GM21447 (cell line): ENCODE data around the gene ATXN10.
"Not testable (repeated sequence)": the region's sequence is repeated elsewhere in the genome, so short reads cannot be mapped to it uniquely, and the experiment has no call there.

Experiments used
- ATAC-seq: cut with Tn5 transposase; IDR thresholded peaks from one replicate; pipeline ENCODE4 v1.9.1; 2021; ENCODE audit not compliant: unreplicated experiment

ATXN10 gene

GRCh38 chr22:45676024-45676423 lies 4.4 kb downstream of the ATXN10 start:
- no peak for ATAC-seq

- no peak for ATAC-seq
Observed at GRCh38 chr22:45677063-45677462, 5.4 kb downstream of the ATXN10 start.

GRCh38 chr22:45678961-45679912 lies 7.6 kb downstream of the ATXN10 start:
- no peak for ATAC-seq

GRCh38 chr22:45680932-45681700 lies 9.5 kb downstream of the ATXN10 start:
- ATAC-seq, result no peak

GRCh38 chr22:45682064-45682463 lies 10.4 kb downstream of the ATXN10 start:
- ATAC-seq, result no peak

DNA sequence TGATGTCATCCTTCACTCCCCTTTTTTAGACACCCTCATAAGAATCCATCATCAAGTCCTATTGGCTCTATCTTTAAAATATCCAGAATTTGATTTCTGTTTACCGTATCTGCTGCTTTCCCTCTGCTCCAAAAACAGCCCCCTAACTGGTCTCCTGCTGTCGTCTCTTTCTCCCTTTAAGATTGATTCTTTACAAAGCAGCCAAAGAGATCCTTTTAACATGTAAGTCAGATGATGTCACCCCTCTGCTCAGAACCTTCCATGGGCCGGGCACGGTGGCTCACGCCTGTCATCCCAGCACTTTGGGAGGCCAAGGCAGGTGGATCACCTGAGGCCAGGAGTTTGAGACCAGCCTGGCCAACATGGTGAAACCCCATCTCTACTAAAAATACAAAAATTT lies 11.1 kb downstream of the ATXN10 start:
- not testable (repeated sequence) for ATAC-seq

DNA sequence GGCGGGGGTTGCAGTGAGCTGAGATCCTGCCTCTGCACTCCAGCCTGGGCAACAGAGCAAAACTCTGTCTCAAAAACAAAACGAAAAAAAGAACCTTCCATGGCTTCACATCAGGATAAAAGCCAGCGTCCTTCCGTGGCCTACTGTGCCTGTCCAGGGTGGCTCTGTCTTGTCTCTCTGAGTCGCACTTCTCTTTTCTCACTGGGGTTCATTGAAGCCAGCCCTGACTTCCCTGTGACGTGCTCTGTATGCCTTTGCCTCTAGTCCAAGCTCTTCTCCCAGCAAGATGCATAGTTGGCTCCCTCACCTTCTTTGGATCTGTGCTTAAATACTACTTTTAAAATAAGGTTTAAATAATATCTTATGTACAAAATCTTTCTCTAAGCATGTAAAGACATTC lies 11.6 kb downstream of the ATXN10 start:
- no peak for ATAC-seq

DNA sequence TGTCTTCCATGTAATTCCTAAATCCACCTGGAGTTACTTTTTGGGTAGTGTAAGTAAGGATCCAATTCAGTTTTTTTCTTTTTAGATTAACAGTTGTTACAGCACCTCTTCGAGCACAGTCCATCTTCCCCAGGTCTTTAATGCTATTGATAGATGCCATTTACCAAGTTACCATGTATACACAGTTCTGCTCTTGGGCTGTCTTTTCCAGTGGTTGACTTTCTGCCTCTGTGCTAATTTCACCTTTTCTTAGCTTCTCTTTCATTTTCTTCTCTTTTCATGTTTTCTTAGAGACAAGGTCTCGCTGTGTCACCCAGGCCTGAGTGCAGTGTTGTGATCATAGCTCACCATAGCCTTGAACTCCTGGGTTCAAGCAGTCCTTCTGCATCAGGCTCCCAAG lies 12.0 kb downstream of the ATXN10 start:
- ATAC-seq, result no peak

- ATAC-seq, result no peak
Observed at GRCh38 chr22:45684169-45684568, 12.5 kb downstream of the ATXN10 start.

DNA sequence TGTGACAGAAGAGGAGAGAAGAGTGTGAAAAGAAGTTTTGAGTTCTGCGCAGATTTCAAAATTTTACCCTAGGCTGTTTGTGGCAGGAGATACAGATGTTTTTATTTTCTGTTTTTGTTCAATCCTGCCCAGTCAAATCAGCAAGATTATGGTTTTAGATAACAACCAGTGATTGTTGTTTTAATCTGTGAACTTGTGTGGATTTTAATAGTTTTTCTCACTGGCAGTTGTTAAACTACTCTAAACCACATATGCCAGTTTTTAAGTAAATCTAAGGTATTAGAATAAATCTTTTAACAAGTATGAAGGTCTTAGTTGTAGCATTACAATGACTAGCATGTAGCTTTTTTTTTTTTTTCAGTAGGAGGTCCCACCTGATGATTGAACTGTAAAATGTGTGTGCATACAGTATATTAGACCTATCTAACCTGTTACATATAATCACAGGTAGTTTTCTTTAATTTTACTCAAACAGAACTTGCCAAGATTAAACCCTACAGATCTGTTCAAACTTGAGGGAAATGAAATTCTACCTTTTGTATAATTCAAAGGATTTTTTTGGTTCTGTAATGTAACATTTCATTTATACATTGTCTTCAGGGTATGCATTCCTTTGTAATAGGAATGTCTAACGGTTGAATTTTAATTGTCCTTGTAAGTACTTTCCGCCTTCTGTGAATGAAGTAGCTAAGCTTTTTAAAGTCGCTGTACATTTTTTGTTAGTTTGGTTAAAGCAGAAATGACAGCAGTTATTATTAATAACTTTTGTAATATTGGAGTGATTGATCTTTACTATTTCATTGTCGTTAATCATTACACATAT lies 13.3 kb downstream of the ATXN10 start:
- no peak for ATAC-seq

- ATAC-seq, result no peak
Observed at GRCh38 chr22:45686004-45686403, 14.4 kb downstream of the ATXN10 start.

DNA sequence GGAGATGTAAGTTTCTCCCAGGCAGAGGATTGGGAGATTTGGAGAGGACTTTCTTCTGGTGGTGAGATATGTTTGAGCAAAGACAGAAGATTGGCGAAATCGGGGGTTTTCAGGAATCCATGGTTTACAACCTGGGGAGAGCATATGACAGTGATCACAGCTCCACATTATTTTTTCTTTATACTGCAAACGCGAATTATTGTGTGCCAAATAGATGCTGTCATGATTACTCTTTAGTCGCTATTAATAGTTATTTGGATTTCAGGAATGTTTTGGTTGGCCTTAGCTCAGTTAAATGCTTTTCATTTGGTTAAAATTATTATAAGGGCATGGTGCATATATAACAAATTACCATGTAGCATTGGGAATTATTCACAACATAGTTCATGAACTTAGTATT lies 15.2 kb downstream of the ATXN10 start:
- ATAC-seq, result no peak

DNA sequence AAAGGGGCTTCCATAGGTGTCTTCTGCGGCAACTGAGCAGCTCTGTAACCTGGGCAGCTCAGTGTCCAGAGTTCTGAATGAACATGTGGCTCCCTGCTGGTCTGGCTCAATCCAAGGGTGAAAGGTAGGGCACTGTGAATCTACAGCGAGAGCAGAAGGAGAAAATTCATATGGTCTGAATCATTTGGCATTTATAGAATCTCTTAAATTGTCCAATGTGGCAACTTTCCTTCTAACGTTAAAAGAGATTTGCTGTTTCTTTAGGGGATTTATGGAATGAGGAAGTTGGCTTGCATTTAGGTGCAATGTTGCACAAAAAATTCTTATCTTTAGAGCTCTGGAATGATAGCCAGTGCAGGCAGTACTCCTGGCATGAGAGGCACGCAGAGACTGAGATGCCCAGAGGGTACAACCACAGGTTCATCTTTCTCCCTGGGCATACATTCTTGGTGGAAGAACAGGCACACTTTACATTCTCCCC lies 17.0 kb downstream of the ATXN10 start:
- ATAC-seq, result no peak

GRCh38 chr22:45689211-45689610 lies 17.6 kb downstream of the ATXN10 start:
- no peak for ATAC-seq

DNA sequence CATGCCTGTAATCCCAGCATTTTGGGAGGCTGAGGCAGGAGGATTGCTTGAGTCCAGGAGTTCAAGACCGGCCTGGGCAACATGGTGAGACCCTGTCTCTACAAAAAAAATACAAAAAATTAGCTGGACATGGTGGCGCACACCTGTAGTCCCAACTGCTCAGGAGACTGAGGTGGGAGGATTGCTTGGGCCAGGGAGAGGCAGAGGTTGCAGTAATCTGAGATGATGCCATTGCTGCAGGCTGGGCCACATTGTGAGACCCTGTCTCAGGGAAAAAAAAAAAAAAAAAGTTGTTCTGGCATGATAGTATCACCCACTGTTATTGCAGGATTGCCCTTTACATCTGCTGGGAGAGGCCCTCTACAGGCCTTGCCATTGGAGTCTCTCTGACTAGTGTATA lies 18.4 kb downstream of the ATXN10 start:
- ATAC-seq, result no peak

- no peak for ATAC-seq
Observed at GRCh38 chr22:45692549-45692948, 20.9 kb downstream of the ATXN10 start.

DNA sequence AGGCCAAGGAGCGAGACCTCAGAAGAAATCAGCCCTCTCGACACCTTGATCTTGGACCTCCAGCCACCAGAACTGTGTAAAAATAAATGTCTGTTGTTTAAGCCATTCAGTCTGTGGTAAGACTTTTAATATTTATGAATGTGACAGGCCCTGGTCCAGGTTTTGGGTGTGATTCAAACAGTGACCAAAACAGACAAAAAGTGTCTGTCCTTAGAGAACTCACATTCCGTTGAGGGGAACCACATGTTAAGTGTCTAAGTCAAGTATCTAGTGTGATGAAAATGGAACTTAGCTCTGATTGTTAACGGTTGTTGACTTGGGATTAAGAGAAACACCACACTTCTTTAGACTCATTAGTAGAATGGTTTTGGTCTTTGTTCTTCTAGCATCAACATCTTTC lies 22.2 kb downstream of the ATXN10 start:
- no peak for ATAC-seq

DNA sequence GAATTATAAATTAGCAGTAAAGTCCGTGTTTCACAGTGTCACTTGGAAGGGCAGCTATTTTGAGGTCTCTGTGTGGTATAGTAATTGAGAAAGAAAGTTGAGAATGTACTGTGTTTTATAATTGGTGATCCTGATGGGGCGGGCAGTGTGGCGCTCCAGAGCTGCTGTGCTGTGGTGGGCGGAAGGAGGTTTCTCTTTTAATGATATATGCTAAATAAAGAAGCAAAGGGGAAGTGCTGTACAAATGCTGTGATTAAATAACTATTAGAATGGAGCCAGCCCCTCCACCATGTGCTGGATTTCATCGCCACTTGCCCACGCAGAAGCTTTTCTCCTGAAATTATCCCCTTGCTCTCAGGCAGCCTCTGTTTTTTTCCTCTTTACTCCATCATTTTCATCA lies 24.6 kb downstream of the ATXN10 start:
- ATAC-seq, result no peak

GRCh38 chr22:45698094-45698493 lies 26.5 kb downstream of the ATXN10 start:
- no peak for ATAC-seq

DNA sequence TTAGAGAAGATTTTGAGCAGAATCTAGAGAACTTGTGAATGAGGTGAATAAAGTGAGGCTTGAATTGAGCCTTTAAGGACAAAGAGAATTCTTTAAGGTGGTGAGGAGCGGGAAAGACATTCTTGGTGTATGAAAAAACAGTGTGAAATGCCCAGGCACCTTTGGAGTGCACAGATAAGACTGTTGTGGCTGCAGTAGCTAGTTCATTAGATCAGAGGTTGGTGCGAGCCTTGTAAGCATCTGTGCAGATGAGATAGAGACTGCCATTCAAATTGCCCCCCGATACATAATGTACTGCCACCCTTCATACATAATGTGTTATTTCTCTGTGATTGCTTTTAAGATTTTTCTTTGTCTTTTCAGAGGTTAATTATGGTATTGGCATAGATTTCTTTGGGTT lies 31.3 kb downstream of the ATXN10 start:
- ATAC-seq, result no peak

GRCh38 chr22:45703758-45704157 lies 32.1 kb downstream of the ATXN10 start:
- ATAC-seq, result no peak
